Measurements from ENCODE around the gene PPP4R4.

The PPP4R4 gene

DNA sequence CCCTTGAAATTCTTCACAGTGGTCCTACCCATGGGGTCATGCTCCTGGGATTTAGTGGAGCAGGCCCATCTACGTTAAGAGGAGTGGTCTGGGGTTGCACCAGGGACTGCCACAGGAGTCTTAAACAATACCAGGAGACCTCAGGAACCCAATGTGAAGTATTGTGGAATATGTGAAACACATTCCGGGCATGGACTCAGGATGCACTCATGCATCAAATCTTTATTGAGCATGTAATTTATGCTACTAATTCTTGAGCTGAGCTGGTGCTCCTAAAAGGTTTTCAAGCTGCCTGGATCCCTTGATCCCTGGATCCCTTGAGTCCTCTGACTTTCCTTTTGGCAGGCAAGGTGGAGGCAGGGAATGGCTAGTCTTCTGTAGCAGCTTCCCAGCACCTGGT is 110.1 kb downstream of the PPP4R4 start:
- no peak for DNase-seq
- Histone ChIP-seq H3K27me3 (ENCODE audit: insufficient read depth, low read length, poor library complexity) (no peaks in the 10 kb centered on the region), H3K4me3 (ENCODE audit: low read depth in 1 of 2, low read length in 2 of 2) (no peak overlapping the region), H3K27ac (ENCODE audit: low read length) (no peak overlapping the region), H3K79me2 (ENCODE audit: insufficient read depth, low read length) (no peaks in the 10 kb centered on the region), H3K36me3 (ENCODE audit: insufficient read depth, low read length) (no peaks in the 10 kb centered on the region), H3K9ac (ENCODE audit: low read depth, low read length) (no peak overlapping the region), H3K4me2 (ENCODE audit: insufficient read depth, low read length) (no peak overlapping the region), H2AFZ (ENCODE audit: low read depth, low read length) (no peak overlapping the region), H3K4me1 (ENCODE audit: insufficient read depth, low read length) (no peaks in the 10 kb centered on the region), H3K9me3 (ENCODE audit: insufficient read depth, low read length, severe bottlenecking) (no peaks in the 10 kb centered on the region), H4K20me1 (ENCODE audit: insufficient read depth, low read length) (no peaks in the 10 kb centered on the region)
- ATAC-seq (ENCODE audit: insufficient read depth, low read depth): no peak
- TF ChIP-seq EZH2 (IDR thresholded peaks at IDR 0.05; ENCODE audit: borderline replicate concordance, low read depth, low read length, severe bottlenecking): no peak
- TF ChIP-seq, protein P1, sequence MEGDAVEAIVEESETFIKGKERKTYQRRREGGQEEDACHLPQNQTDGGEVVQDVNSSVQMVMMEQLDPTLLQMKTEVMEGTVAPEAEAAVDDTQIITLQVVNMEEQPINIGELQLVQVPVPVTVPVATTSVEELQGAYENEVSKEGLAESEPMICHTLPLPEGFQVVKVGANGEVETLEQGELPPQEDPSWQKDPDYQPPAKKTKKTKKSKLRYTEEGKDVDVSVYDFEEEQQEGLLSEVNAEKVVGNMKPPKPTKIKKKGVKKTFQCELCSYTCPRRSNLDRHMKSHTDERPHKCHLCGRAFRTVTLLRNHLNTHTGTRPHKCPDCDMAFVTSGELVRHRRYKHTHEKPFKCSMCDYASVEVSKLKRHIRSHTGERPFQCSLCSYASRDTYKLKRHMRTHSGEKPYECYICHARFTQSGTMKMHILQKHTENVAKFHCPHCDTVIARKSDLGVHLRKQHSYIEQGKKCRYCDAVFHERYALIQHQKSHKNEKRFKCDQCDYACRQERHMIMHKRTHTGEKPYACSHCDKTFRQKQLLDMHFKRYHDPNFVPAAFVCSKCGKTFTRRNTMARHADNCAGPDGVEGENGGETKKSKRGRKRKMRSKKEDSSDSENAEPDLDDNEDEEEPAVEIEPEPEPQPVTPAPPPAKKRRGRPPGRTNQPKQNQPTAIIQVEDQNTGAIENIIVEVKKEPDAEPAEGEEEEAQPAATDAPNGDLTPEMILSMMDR (IDR thresholded peaks at IDR 0.05; ENCODE audit: borderline replicate concordance, extremely low read depth, low read length, poor library complexity, severe bottlenecking): no peak

DNA sequence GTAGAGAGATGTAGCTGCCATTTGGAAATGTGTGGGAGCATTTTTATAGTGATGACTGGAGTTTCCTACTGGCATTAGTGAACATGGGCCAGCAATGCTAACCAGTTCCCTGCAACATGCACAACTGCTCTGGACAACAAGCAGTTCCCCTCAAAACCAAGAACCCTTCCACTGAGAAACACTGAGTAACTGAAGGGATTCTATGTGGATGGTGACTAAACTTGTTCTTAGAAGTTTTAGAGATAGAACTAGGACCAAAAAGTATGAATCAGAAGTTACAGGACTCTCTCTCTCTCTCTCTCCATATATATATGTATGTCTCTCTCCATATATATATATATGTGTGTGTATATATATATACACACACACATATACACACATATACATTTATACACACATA is 111.0 kb downstream of the PPP4R4 start:
- Histone ChIP-seq H4K20me1 (ENCODE audit: insufficient read depth, low read length) (no peaks in the 10 kb centered on the region), H2AFZ (ENCODE audit: low read depth, low read length) (no peak overlapping the region), H3K36me3 (ENCODE audit: insufficient read depth, low read length) (no peaks in the 10 kb centered on the region), H3K4me1 (ENCODE audit: insufficient read depth, low read length) (no peaks in the 10 kb centered on the region), H3K27me3 (ENCODE audit: insufficient read depth, low read length, poor library complexity) (no peaks in the 10 kb centered on the region), H3K4me3 (ENCODE audit: low read depth in 1 of 2, low read length in 2 of 2) (no peak overlapping the region), H3K9ac (ENCODE audit: low read depth, low read length) (no peak overlapping the region), H3K79me2 (ENCODE audit: insufficient read depth, low read length) (no peaks in the 10 kb centered on the region), H3K9me3 (ENCODE audit: insufficient read depth, low read length, severe bottlenecking) (no peaks in the 10 kb centered on the region), H3K4me2 (ENCODE audit: insufficient read depth, low read length) (no peak overlapping the region), H3K27ac (ENCODE audit: low read length) (no peak overlapping the region)
- TF ChIP-seq, protein P1 (IDR thresholded peaks at IDR 0.05; ENCODE audit: borderline replicate concordance, extremely low read depth, low read length, poor library complexity, severe bottlenecking): no peak
- no peak for TF ChIP-seq EZH2 (IDR thresholded peaks at IDR 0.05; ENCODE audit: borderline replicate concordance, low read depth, low read length, severe bottlenecking)
- ATAC-seq (ENCODE audit: insufficient read depth, low read depth): no peak
- no peak for DNase-seq

DNA sequence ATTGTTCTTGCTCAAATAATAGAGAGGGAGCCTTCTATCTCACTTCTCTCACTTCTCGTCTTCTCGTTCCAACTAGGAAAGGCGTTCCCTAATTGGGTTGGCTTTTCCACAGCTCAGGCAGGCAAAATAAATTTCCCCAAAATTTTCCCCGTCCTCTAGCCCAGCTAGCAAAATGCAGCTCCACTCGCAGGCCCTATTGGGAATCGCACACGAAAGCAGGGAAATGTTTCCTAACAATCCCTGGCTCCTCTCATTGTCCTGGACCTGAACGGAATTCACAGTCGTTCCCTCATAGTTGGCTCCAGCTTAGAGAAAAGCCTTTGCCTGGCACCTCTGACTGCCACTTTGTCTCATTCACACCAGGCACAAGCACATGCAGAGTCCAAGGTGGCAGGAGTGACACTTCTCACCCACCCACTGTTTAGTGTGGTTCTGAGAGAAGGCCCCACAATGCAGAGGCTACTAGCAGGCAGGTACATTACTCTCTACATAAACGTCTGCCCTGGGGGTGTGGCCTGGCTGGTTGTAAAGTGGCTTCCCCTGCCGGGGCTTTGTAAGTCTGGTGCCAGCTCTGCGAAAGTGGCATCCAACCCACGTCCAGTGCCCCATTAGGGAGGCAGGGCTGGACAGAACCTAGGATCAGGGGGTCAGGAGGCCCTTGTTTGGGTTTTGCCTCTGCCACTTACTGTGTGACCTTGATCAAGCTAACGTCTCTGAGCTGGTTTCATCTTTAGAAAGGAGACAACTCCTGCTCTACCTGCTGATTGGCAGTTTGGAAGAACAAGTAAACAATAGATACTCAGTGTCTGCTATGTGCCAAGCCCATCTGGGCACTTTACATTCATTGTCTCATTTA is 114.7 kb downstream of the PPP4R4 start:
- H3K4me2 ChIP-seq (ENCODE audit: insufficient read depth, low read length): no peak overlapping the region
- H4K20me1 ChIP-seq (ENCODE audit: insufficient read depth, low read length): no peaks in the 10 kb centered on the region
- H3K9me3 ChIP-seq (ENCODE audit: insufficient read depth, low read length, severe bottlenecking): no peaks in the 10 kb centered on the region
- ATAC-seq (ENCODE audit: insufficient read depth, low read depth) (no peak), DNase-seq (no peak)
- no peaks in the 10 kb centered on the region for H3K27me3 ChIP-seq (ENCODE audit: insufficient read depth, low read length, poor library complexity)
- H3K79me2 ChIP-seq (ENCODE audit: insufficient read depth, low read length): no peaks in the 10 kb centered on the region
- H2AFZ ChIP-seq (ENCODE audit: low read depth, low read length): no peak overlapping the region
- no peaks in the 10 kb centered on the region for H3K4me1 ChIP-seq (ENCODE audit: insufficient read depth, low read length)
- H3K27ac ChIP-seq (ENCODE audit: low read length): no peak overlapping the region
- TF ChIP-seq, protein P1 (IDR thresholded peaks at IDR 0.05; ENCODE audit: borderline replicate concordance, extremely low read depth, low read length, poor library complexity, severe bottlenecking): no peak
- no peak for TF ChIP-seq EZH2 (IDR thresholded peaks at IDR 0.05; ENCODE audit: borderline replicate concordance, low read depth, low read length, severe bottlenecking)
- no peak overlapping the region for H3K9ac ChIP-seq (ENCODE audit: low read depth, low read length)
- H3K4me3 ChIP-seq (ENCODE audit: low read depth in 1 of 2, low read length in 2 of 2): no peak overlapping the region
- H3K36me3 ChIP-seq (ENCODE audit: insufficient read depth, low read length): no peaks in the 10 kb centered on the region

Data from DND-41 (cell line).